Psoas muscle (tissue), 8 donors: ENCODE results near the gene MALRD1. TPM values are rescaled to one million over a fixed set of nuclear protein-coding genes. Genes with fewer than 3 reads are reported as not detected.

Experiments
- ATAC-seq, 4 donors: fragments of 200-7000 bp; cut with Tn5 transposase; one replicate each; pipeline ENCODE4 v1.9.1; 2020; ENCODE audit warnings: moderate library complexity in 3 of 4, mild to moderate bottlenecking in 2 of 4
- DNase-seq, 2 donors: peaks; one replicate each; pipeline ENCODE4 v3.0.0-alpha.2; 2020
- H3K27ac ChIP-seq: fragments of 200-600 bp; one replicate; pipeline ENCODE4 v1.8.0; 2022
- H3K27me3 ChIP-seq, 3 donors: fragments of 200-600 bp in 1 of 3; one replicate each; pipeline versions ENCODE4 v1.6.1 to v1.8.0; 2013 to 2022; ENCODE audit warnings: low read length in 2 of 3, mild to moderate bottlenecking in 2 of 3, moderate library complexity in 1 of 3; ENCODE audit not compliant: insufficient read depth in 3 of 3
- H3K36me3 ChIP-seq, 2 donors: fragments of 200-600 bp in 1 of 2; one replicate each; pipeline versions ENCODE4 v1.6.1 to v1.8.0; 2013 to 2022; ENCODE audit warnings: low read depth in 1 of 2, mild to moderate bottlenecking in 1 of 2, moderate library complexity in 1 of 2; ENCODE audit not compliant: insufficient read depth in 1 of 2
- H3K4me1 ChIP-seq: fragments of 200-600 bp; one replicate; pipeline ENCODE4 v1.8.0; 2022
- H3K4me3 ChIP-seq: fragments of 200-600 bp; one replicate; pipeline ENCODE4 v1.8.0; 2022; ENCODE audit warnings: mild to moderate bottlenecking
- H3K9me3 ChIP-seq: fragments of 200-600 bp; one replicate; pipeline ENCODE4 v1.8.0; 2022
- WGBS, 3 donors: extraction: QIAGEN DNeasy Blood & Tissue Kit; methylation state at CpG; one replicate each; pipeline versions ENCODE4 v1.1.6 to v1.1.7; 2013; 5-methylcytosine and 5-hydroxymethylcytosine counted together
- intact Hi-C, 2 donors: fragments of 100-400 bp; cut with DNase I; formaldehyde crosslinking; loops; one replicate each; pipeline versions ENCODE4 v1.11.0 to v1.14.2; 2022
- polyA plus RNA-seq, 3 donors: library from polyadenylated mRNA; stranded (reverse); fragments of 200-250 nt; gene quantifications; one replicate each; pipeline ENCODE4 v1.2.3, GENCODE V29; 2013
- total RNA-seq, 4 donors: library from RNA; stranded (reverse); fragmentation: NEBNext Ultra II Directional in 2 of 4; extraction: Animal tissue kit (Norgen Biotek cat#: 25700) in 2 of 4; gene quantifications; one replicate each; pipeline versions ENCODE4 v1.2.1 to v1.2.4, GENCODE V29; 2021 to 2023
- TF ChIP-seq, protein P1 (sequence below): fragments of 200-600 bp; IDR thresholded peaks from one replicate; pipeline ENCODE4 v1.8.0; 2022; ENCODE audit warnings: antibody characterized with exemption
- donor health status: healthy with polysubstance abuse.
- donor health status: DM: no; HTN: no; CAD: no; lungs with moderate emphysema.
- donor health status: Bipolar disorder and iron deficiency.
- donor health status: healthy.
- donor health status: DM: yes; HTN: yes; CAD: no.
- donor health status: DM: no; HTN: no; CAD: no.
- donor health status: DM: no; HTN: no; CAD: no.
- donor health status: DM: yes; HTN: yes; CAD: no.

Gene MALRD1
- total and polyA plus RNA-seq, 7 donors: 0.12 to 0.39 (median 0.27) TPM; not detected in 3

- whole genome bisulfite sequencing, 3 donors: 63 to 73% (median 72%) methylated on average over 2 of the region's 2 CpGs
Observed at GRCh38 chr10:19333631-19334030, 285.0 kb downstream of the MALRD1 start.

DNA sequence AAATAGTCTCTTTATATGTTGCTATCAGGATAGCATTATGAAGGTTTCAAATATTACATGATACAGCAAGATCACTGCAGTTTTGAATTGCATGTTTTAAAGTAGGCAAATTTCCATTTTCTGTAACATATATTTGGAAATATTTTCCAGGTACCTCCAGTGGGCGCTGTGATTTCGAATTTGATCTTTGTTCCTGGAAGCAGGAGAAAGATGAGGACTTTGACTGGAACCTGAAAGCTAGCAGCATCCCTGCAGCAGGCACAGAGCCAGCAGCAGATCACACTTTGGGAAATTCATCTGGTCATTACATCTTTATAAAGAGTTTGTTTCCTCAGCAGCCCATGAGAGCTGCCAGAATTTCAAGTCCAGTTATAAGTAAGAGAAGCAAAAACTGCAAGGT lies 299.0 kb downstream of the MALRD1 start:
- WGBS, 3 donors: 15 to 28% (median 18%) methylated on average over 2 of the region's 2 CpGs
- no peaks in the 10 kb centered on the region for H3K4me1 ChIP-seq
- intact Hi-C loops: no loop called here
- H3K27me3 ChIP-seq: no peaks in the 10 kb centered on the region
- H3K36me3 ChIP-seq: no peaks in the 10 kb centered on the region
- H3K4me3 ChIP-seq: no peak overlapping the region
- ATAC-seq (no peak), DNase-seq (no peak)
- no peaks in the 10 kb centered on the region for H3K9me3 ChIP-seq
- TF ChIP-seq, protein P1, sequence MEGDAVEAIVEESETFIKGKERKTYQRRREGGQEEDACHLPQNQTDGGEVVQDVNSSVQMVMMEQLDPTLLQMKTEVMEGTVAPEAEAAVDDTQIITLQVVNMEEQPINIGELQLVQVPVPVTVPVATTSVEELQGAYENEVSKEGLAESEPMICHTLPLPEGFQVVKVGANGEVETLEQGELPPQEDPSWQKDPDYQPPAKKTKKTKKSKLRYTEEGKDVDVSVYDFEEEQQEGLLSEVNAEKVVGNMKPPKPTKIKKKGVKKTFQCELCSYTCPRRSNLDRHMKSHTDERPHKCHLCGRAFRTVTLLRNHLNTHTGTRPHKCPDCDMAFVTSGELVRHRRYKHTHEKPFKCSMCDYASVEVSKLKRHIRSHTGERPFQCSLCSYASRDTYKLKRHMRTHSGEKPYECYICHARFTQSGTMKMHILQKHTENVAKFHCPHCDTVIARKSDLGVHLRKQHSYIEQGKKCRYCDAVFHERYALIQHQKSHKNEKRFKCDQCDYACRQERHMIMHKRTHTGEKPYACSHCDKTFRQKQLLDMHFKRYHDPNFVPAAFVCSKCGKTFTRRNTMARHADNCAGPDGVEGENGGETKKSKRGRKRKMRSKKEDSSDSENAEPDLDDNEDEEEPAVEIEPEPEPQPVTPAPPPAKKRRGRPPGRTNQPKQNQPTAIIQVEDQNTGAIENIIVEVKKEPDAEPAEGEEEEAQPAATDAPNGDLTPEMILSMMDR: no peak
- H3K27ac ChIP-seq: no peak overlapping the region

More at GRCh38 chr10:19333631-19334030, 285.0 kb downstream of the MALRD1 start:
- intact Hi-C loops: no loop called here
- DNase-seq (no peak), ATAC-seq (no peak)
- Histone ChIP-seq H3K27me3 (no peaks in the 10 kb centered on the region), H3K4me1 (no peaks in the 10 kb centered on the region), H3K36me3 (no peaks in the 10 kb centered on the region), H3K4me3 (no peak overlapping the region), H3K9me3 (no peaks in the 10 kb centered on the region), H3K27ac (no peak overlapping the region)
- TF ChIP-seq, protein P1: no peak

DNA sequence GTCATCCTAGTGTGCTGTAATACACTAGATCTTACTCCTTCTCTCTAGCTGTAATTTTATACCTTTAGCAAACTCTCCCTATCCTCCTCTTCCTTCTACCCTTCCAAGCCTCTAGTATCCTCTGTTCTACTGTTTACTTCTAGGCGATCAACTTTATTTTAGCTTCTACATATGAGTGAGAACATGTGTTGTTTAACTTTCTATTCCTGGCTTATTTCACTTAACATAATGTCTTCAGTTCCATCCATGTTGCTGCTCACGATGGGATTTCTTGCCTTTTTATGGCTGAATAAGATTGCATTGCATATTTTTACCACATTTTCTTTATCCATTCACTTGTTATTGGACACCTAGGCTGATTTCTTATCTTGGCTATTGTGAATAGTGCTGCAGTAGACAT lies 318.6 kb downstream of the MALRD1 start:
- 80 to 86% (median 84%) methylated on average over 2 of the region's 2 CpGs for WGBS, 3 donors
- H3K4me3 ChIP-seq: no peak overlapping the region

GRCh38 chr10:19373988-19374387 lies 325.4 kb downstream of the MALRD1 start:
- Histone ChIP-seq H3K36me3 (no peaks in the 10 kb centered on the region), H3K27ac (no peak overlapping the region), H3K27me3 (no peaks in the 10 kb centered on the region), H3K9me3 (no peaks in the 10 kb centered on the region), H3K4me3 (no peak overlapping the region), H3K4me1 (no peaks in the 10 kb centered on the region)
- 55 to 58% (median 58%) methylated on average over 3 of the region's 3 CpGs for WGBS, 3 donors
- no peak for DNase-seq
- ATAC-seq: no peak
- TF ChIP-seq, protein P1: no peak
- intact Hi-C loops: no loop called here

More for the DNA sequence above, 318.6 kb downstream of the MALRD1 start:
- DNase-seq (no peak), ATAC-seq (no peak)
- Histone ChIP-seq H3K27me3 (no peaks in the 10 kb centered on the region), H3K27ac (no peak overlapping the region), H3K4me1 (no peaks in the 10 kb centered on the region), H3K36me3 (no peaks in the 10 kb centered on the region), H3K9me3 (no peaks in the 10 kb centered on the region)
- TF ChIP-seq, protein P1: no peak
- intact Hi-C loops: no loop called here

GRCh38 chr10:19385846-19386450 lies 337.3 kb downstream of the MALRD1 start:
- intact Hi-C loops: no loop called here
- H3K27ac ChIP-seq: no peak overlapping the region
- no peak for DNase-seq
- ATAC-seq: no peak
- 77 to 80% (median 80%) methylated on average over 3 of the region's 3 CpGs for WGBS, 3 donors
- TF ChIP-seq, protein P1: no peak
- peaks cover 4% of the 10 kb centered on the region for H3K9me3 ChIP-seq
- no peaks in the 10 kb centered on the region for H3K27me3 ChIP-seq
- H3K36me3 ChIP-seq: no peaks in the 10 kb centered on the region
- H3K4me1 ChIP-seq: no peaks in the 10 kb centered on the region
- H3K4me3 ChIP-seq: no peak overlapping the region
